GM19023 (cell line): ENCODE data around the gene CCDC34.

Experiments used
- ATAC-seq: cut with Tn5 transposase; IDR thresholded peaks from one replicate; pipeline ENCODE4 v1.9.1; 2021; ENCODE audit warnings: mild to moderate bottlenecking, moderate library complexity; ENCODE audit not compliant: unreplicated experiment

The CCDC34 gene

DNA sequence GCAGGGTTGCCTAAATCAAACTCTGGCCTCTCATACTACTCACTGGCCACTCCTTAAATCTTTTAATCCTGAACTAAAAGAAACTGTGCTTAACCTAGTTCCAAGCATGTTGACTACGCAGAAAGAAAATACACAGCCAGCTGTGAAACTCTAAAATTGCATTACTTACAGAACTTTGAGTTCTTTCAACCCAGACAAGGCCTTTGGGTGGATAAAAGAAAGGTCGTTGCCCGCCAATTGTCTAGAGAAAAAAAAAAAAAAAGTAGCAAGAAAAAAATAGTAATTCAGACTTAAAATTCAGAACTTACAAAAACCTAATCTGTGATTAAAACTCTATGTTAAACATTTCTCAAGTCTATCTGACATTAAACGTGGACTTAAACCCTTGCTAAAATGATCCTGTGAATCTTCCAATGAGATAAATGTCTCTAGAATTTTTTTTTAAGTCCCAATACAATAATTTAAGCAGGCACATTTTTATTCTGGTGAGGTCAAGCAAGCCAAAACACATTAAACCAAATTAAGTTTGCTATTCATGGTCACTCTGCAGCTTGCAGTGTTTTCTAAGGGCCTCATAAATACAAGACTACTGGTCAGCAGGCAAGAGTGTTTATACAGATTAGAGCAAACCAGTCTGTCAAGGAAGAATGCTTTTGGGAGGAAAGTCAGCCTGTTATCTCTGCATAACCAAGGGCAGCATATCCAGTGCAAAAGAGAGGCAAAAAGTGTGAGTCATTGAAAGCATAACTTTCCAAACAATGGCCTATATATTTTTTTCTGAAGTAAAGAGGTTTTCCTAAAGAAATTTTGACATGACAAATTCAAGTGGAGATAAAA lies 29.5 kb upstream of the CCDC34 start:
- ATAC-seq = no peak

DNA sequence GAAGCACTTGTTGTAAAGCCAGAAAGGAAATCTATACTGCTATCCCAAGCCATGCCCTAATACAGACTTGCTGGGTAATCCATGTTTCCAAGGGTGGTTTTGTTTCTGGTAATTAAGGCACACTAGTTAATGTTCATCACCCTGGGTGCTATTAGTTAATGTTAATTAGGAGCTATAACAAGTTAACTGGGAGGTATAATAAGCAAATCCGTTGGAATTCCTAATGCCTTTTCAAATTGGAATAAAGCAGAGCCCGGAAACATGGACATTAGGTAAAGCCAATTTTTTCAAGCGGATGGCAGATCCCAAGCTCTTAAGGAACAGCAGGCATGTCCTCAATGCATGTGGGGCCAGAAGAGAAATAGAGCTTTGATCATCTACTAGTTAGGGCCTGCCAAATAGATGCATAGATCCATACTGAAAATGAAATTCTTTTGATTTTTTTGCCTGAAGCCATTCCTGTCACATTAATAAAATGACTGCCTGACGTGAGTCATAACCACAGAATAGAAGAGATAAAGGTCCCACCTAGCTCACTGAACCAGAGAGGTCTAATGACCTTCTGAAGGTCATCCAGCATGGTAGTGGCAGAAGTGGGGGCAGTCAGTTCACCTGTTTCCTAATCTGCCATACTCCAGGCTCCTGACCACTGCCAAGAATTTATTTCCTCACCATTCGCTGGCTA lies 28.5 kb upstream of the CCDC34 start:
- ATAC-seq = no peak

DNA sequence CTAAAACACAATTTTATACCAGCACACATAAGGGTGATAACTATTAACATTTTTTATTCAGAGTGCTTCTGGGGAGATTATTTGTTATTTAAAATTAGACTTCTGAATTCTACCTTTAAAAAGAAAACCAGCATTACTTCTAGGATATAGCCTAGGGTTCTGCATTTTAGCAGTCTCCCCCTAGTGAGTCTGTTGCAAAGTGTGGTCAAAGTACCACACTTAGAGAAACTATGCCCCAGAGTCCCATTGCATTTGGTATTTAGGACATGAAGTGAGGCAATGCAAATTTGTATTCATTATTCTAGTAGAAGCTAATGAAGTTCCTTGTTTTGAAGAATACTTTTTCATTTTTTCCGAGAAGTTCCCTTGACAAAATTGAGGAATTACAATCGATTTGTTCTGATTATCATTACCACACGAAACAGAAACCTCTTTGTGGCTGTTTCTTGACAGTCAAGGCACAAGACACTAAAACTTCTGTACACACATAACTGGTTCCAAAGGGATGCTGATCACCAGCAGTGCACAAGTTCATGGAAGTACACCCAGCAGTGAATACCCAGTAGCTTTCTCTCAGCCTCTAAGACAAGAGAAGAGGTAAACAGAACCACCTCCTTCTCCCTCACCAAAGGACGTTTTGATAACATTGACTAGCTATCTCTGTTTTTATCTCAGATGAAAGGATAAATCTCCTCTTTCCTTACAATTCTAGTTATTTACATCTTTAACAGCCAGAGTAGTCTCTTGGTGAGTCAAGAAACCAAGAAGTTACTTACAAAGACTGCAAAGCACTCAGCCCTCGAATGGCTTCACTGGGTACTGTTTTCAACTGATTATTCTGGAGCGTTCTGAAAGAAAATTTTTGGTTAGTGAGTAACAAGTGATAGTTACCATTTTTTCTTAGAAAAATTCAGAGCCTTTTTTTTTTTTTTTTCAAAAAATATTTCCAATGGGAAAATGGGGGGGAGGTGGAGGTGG lies 27.6 kb upstream of the CCDC34 start:
- ATAC-seq = no peak

DNA sequence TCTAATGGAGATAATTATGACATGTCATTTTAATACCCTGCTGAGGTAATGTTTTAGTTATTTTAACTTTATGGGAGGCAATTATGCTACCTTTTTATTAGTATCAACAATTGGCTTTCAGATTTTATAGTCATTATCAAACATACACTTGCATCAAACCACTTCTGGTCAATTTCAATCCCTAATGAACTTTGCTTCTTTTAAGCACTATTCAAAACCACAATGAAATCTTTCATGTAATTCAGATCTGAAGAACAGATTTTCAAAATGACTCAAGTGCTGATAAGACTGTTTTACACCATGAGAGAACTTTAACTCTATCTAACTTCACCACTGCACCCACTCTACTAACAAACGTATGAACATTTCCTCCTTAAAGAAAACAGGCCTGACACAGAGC lies 25.9 kb upstream of the CCDC34 start:
- no peak for ATAC-seq

DNA sequence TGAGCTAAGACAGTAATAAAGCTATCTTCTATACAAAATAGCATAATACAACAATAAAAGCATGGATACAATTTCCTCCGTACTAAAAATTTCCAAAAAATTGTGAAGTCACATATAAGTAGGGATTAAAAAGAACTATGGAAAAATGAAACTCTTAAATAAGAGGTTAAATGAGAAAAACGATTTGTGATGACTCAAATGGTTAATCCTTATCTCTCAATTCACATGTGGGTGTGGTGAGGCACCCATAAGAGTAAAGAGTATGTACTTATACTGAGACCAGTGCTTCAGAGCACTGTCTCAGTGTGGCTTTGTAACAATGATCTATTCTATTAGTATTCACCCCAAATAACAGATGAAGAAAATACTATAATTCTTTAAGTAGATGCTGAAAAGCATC lies 25.0 kb upstream of the CCDC34 start:
- ATAC-seq = no peak

DNA sequence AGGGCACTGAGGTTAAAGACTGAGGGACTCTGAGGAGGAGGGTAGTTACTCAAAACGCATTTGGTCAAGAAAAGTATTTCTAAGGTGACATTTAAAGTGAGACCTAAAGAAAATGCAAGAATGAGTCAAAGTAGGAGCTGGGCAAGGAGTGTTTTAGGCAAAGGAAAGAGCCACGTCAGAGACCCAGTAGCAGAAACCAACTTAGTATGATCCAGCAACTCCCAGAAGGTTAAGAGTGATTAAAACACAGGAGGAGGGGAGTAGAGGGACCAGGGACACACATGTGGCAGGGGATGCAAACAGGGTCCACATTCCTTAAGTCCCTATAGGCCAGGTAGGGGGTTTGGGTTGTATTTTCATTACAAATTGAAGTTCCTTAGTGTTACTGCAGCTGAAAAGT lies 24.3 kb upstream of the CCDC34 start:
- no peak for ATAC-seq

DNA sequence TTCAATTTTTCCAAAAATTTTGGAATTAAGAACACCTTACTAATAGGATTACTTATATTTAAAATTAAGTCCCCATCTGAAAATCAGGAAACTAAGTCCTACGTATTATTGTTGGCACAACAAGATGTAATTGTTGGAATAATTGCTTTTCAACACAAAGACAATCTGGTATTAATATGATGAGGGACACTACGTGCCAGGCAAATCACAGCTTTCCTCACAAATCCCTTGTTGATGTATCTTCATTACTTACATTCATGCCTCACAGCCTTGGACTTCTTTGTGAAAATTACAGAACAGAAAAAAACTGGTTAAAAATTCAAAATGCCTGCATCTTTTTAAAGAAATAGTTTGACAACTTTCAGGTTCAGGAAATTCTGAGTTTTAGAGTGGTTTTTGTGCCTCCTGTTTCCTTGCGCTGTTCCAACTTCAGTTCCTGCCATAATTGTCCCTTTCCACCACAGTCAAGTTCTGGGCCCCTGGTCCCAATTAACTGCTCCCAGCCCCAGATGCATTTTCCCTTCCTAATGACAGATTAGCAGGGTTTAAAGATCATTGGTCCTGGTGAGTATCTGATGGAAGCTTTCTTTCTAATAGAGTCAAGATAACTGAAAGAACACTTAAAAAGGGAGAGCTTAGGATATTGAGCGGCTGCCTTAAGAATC lies 23.3 kb upstream of the CCDC34 start:
- no peak for ATAC-seq

DNA sequence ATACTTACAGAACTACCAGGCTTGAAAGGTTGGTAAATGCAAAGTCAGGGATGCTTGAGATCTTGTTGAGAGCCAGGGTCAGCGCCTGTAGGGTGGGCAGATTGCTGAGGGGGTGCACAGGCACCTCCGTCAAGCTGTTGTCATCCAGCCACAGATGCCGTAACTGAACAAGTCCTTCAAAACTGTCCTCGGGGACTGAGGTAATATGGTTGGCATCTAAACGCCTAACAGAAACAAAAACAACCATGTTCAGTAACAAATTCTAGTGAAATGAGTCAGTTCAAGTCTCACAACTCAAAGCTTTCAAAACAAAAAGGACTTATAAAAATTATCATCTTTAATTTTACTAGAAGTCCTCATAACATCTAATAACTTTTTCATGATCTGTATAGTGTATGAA lies 22.2 kb upstream of the CCDC34 start:
- ATAC-seq = no peak

DNA sequence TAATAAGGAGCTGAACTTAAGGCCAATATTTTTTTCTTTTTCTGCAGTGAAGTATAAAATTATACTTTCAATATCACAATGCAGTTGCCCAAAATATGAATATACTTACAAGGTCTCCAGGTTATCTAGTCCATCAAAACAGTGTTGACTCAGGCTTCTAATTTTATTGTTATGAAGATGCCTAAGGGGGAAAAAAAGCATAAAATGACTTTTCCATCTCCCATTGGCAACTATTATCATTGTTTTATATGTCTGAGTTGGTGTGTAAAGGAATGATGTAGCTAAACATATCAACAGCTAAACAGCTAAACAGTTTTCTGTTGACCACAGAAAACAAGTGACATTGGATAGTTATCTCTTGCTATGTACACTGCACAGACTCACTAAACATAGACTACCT lies 21.2 kb upstream of the CCDC34 start:
- ATAC-seq = no peak

DNA sequence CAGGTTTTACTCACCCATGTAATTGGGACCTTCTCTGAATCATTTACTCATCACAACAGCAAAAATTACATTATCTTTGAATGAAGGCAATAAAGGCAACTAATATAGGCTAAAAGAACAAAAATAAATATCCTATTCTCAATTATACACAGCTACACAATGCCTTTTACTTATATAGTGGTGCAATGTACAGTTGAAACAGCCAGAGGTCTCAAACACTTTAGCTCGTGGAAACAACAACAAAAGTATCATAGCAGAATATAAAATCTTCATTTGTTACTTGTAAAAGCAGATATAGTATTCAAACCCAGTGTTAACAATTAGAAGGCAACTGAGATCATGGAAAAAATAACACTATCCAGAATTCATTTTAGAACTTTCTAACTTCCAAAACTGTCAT lies 20.6 kb upstream of the CCDC34 start:
- no peak for ATAC-seq

DNA sequence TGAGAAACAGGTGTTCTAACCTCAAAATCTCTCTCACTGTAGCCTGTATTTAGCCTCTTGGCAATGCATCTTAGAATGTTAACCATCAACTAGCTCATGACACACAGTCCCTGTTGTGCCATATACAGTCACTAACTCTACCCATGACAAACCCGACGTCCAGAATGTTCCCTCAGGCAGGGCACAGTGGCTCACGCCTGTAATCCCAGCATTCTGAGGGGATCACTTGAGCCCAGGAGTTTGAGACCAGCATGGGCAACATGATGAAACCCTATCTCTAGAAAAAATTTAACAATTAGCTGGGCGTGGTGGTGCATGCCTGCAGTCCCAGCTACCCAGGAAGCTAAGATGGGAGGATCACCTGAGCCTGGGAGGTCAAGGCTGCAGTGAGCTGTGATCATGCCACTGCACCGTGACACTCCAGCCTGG lies 18.2 kb upstream of the CCDC34 start:
- no peak for ATAC-seq

DNA sequence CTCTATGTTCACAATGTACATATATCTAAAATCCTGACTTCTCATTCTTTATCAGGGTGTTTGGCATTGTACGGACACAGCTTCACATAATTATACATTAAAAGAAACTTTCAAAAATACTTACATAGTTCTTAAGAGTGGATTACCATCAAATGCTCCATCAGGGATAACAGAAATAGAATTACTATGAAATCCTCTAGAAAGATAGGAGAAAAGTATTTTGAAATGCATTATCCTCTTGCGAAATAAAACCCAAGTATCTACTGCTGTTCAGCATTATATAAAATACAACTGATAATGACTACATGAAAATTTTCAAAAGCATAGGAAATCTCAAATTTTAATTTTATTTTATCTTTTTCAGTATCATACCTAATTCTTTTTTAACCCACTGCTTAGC lies 17.8 kb upstream of the CCDC34 start:
- no peak for ATAC-seq

DNA sequence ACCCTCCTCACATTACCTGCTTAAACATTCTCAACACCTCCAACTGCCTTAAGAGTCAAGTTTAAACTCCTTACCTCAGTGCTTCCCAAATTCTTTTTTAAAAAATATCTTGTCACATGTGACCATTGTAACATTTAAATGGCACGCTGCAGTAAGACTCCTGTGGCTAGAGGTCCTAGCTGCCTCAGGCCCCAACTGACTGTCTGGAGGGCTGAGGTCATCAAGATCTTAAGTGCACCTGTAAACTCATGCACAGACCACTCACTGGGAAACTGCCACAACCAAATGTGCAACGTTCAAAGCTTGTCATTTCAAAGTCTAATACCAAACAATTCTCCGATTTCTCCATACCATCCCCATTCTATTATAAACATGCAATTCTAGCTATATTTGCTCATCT lies 16.4 kb upstream of the CCDC34 start:
- ATAC-seq = no peak

DNA sequence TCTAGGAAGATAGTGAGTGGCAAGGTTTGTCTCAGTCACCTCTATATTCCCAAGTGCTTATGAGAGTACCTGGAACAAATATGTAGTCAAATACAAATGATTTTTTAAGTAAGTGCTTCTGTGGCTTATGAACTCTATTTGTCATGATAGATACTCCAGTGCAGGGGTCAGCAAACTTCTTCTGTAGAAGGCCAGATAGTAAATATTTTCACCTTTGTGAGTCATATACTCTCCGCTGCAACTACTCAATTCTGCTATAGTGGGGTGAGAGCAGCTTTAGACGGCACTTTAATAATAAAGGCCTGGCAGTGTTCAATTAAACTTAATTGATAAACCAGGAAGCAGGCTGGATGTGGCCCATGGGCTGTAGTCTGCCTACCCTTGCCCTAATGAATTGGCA lies 12.4 kb upstream of the CCDC34 start:
- no peak for ATAC-seq

DNA sequence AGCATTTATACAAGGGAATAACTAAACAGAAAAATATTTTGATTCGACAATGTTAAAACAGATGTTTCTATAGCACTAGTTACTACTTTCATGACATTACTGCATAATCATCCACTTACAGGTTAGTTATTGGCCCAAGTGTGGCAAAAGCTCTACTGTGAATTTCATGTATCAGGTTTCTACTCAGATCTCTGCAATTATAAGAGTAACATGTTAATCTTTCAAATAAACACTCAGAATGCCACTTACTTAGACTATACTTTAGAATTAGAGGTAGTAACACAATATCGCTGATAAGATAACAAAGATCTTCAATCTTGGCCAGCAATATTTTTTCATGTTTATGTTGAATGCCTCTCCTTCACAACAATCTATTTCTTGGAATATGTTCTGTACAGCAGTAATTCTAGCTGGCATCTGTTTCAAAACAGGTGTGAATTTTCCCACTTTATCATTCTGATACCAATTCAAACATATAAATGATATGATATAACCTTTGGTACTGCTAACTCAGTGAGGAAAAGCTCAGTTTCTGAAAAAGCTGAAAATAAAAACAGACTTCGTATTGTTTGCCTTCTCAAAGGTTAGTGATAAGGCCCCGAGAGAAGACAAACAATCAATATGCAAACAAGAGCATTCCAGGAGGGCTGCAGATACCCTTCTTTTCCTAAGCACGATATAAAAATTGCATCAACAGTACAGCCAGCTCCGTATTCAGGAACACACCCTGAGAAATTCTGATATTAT lies 11.0 kb upstream of the CCDC34 start:
- ATAC-seq = no peak

DNA sequence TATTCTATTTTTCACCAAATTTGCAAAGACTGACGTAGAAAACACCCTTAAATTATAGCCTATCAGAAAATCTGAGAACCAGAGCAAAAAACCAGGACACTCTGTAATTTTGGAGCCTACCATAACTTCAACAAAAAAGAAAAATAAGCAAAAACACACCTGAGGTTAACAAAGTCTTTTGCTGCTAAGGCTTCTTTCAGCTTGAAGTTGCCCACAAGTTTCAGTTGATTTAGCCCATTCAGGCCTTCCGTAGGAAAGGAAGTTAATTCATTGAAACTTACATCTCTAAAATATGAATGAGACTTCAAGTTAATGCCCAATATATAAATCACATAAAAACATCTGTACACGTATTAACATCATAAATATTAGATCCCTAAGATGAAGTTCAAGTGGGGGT lies 10.4 kb upstream of the CCDC34 start:
- ATAC-seq = no peak

DNA sequence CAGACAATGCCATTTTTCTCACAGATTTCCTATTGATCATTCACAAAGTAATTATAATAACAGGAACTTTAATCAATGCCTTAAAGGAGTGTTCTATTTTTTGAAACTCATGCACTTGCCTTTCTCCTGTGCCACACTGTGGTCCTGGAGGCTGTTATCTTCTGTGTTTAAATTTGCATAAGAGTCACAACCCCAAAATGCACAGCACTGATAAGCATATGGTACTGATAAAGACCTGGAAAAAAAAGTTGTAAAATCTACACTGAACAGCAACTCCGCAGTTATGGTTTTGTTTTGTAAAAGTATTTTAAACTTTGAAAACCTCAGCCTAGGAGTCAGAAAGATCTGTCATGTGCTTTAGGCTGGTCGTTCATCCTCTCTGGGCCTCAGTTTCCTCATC lies 9.1 kb upstream of the CCDC34 start:
- no peak for ATAC-seq

DNA sequence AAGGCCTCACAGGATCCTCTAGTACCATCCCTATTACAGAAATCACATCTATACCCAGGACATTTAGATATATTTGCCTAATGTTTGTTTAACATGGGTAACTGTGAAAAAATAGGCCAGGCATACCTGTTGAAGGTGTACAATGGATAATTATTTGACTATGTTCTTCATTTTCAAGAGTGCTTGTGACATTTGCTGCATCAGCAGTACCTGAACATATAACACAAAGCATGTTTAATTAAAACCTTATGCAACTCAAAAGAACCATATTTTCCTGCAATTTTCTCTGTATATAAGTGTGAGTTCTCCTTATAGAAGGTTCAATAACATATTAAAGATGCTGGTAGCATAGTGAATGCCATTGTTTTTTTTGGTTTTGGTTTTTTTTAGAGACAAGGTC lies 8.5 kb upstream of the CCDC34 start:
- ATAC-seq = no peak

DNA sequence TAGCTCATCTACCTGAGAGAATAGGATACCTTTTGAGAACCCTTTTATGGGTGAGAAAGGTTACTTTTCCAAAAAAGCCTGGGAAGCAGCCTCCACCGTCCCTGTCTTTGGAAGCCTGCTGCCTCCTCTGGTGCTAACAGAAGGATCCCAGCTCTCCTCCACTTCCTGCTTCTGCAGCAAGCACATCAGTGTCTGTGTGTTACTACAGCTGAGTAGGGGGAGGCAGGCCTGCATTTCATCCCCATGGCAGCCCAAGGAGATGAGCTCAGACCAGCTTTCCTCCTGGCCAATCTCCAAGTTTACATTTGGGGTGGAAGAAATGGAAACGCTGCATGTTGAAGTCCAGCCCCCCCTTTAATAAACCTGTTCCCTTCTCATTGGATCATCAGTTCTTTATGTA lies 7.4 kb upstream of the CCDC34 start:
- no peak for ATAC-seq

DNA sequence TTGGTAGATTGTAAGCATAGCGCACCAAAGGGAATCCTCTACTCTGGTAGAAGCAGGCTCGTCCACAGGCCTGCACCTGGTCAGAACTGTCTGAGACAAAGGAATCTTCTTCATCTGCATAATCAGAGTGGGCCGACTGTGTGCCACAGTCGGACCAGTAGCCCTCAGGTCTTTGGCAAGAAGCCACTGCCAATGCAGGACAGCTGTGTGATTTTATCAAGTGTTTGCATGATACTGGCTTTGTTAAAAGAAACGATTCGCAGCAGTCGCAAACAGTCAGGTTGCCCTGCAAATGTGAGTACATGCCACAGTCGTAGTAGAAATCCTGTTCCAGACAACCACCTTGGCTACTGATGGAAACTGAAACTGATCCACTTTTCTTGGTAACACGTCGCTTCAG lies 4.9 kb upstream of the CCDC34 start:
- ATAC-seq = no peak
